H1 (cell line): ENCODE results near the gene MCF2L2. TPM values are rescaled to one million over a fixed set of nuclear protein-coding genes. Genes with fewer than 3 reads are reported as not detected.

Experiments
- E2F6 ChIP-seq: IDR thresholded peaks from 2 replicates; pipeline ENCODE4 v1.6.1; 2012; ENCODE audit warnings: inconsistent platforms
- JUN ChIP-seq: IDR thresholded peaks from 2 replicates; pipeline ENCODE4 v1.6.1; 2011; ENCODE audit warnings: low read depth, mild to moderate bottlenecking, improper control_type of control experiment, low read length
- KDM5A ChIP-seq: fragments of 200-600 bp; IDR thresholded peaks from 2 replicates; pipeline ENCODE4 v1.7.1; 2012; ENCODE audit warnings: mild to moderate bottlenecking, low read length, inconsistent platforms, mixed read lengths
- MAFK ChIP-seq: IDR thresholded peaks from 2 replicates; pipeline ENCODE4 v1.6.1; 2012; ENCODE audit warnings: low read depth, mild to moderate bottlenecking, improper control_type of control experiment, low read length
- TBP ChIP-seq: IDR thresholded peaks from 2 replicates; pipeline ENCODE4 v1.6.1; 2011; ENCODE audit warnings: low read depth, low read length, improper control_type of control experiment
- TEAD4 ChIP-seq: IDR thresholded peaks from 2 replicates; pipeline ENCODE4 v1.6.1; 2012; ENCODE audit warnings: low read depth, low read length, inconsistent platforms, mixed read lengths
- polyA plus RNA-seq, 7 experiments: library from polyadenylated mRNA; depleted of rRNA in 3 of 7; stranded (reverse) in 5 of 7; unstranded in 2 of 7; fragments of >200 nt in 5 of 7; fragments of 200-250 nt in 2 of 7; gene quantifications; 1 replicate in 5 of 7; 2 replicates in 1 of 7; 4 replicates in 1 of 7; pipeline versions ENCODE4 v1.2.1 to v1.2.3, GENCODE V29; 2011 to 2013; ENCODE audit warnings: missing spikeins in 2 of 7, mixed read lengths in 2 of 7
- total RNA-seq: library from RNA; stranded (reverse); fragmentation: NEBNext Ultra II Directional; extraction: Animal tissue kit (Norgen Biotek cat#: 25700); gene quantifications from 2 replicates; pipeline ENCODE4 v1.2.1, GENCODE V29; 2021

MCF2L2 gene
- total and polyA plus RNA-seq, 2 of the 8 experiments (the other 6 are each of a cell fraction or from before 2014, with no cell fraction given): 4.1 to 13.7 TPM

- TF ChIP-seq TBP: no peak
- no peak for TF ChIP-seq E2F6
- no peak for TF ChIP-seq TEAD4
- TF ChIP-seq KDM5A: no peak
- no peak for TF ChIP-seq MAFK
- TF ChIP-seq JUN: no peak
These were observed 143.1 kb downstream of the MCF2L2 start (continued) for GRCh38 chr3:183285318-183285717.
